Measurements from ENCODE around the gene SDC1. TPM values are rescaled to one million over a fixed set of nuclear protein-coding genes. Genes with fewer than 3 reads are reported as not detected.

The SDC1 gene
- total RNA-seq, 1 donor from 2014 or later = 85.4 TPM

DNA sequence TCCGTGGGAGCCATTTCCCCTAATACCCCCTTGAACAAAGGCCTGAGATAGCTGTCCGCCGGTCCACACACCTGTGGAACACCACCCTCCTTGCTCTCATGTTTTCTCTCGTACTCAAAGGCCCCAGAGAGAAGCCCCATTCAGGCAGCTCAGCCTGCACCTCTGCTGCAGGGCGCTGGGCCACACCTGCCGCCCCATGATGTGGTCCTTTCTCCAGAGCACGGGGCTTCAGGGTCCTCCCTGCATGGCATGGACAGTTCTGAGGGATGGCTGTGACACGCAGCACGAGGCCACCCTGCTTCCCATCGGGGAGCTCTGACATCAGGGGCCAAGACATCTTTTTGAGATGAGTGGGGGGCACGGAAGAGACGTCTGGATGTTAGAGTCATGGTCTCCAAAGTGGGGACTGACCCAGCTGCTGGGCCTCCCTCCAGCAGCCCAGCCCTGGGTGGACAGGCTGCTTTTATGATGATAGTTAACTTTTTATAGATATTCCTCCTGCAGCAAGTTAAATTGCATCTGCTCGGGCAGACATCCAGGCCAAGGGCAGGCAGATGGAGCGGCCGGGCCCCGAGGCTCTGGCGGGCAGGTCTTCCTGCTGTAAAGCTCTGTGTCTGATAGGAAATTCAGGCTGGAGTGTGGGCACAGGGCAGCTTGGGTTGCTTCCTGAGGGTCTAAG is 56.7 kb downstream of the SDC1 start:
- Mint-ChIP-seq H3K9me3 (no peaks in the 10 kb centered on the region), H3K36me3 (ENCODE audit: low read depth) (no peaks in the 10 kb centered on the region), H3K4me3 (no peak overlapping the region), H3K27me3 (ENCODE audit: low read depth) (no peaks in the 10 kb centered on the region), H3K4me1 (peaks cover 17% of the 10 kb centered on the region), H3K27ac (ENCODE audit: unreplicated experiment) (peak overlapping the region; percentile 61)
- TF ChIP-seq, protein P1, sequence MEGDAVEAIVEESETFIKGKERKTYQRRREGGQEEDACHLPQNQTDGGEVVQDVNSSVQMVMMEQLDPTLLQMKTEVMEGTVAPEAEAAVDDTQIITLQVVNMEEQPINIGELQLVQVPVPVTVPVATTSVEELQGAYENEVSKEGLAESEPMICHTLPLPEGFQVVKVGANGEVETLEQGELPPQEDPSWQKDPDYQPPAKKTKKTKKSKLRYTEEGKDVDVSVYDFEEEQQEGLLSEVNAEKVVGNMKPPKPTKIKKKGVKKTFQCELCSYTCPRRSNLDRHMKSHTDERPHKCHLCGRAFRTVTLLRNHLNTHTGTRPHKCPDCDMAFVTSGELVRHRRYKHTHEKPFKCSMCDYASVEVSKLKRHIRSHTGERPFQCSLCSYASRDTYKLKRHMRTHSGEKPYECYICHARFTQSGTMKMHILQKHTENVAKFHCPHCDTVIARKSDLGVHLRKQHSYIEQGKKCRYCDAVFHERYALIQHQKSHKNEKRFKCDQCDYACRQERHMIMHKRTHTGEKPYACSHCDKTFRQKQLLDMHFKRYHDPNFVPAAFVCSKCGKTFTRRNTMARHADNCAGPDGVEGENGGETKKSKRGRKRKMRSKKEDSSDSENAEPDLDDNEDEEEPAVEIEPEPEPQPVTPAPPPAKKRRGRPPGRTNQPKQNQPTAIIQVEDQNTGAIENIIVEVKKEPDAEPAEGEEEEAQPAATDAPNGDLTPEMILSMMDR (conservative IDR thresholded peaks at IDR 0.05) = no peak
- no peak for DNase-seq (ENCODE audit: low read depth, low spot score)

DNA sequence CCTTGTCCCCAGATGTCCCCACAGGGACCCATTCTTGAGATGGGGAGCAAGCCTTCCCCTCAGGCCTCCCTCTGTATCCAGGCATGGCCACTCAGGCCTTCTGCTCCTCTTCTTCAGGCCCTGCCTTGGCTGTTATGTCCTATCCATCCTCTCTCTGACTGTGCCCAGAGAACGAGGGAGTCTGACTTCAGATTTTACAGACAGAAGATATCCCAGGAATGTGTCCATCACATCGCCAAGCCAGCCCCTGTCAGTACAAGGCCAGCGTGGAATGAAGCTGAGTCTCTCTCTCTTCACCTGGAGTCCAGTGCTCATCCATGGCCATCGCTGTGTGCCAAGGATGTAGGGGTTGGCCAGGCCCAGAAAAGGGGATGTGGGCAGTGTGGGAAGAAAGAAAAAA is 57.6 kb downstream of the SDC1 start:
- Mint-ChIP-seq H3K4me1 (peaks cover 11% of the 10 kb centered on the region), H3K27ac (ENCODE audit: unreplicated experiment) (no peak overlapping the region), H3K27me3 (ENCODE audit: low read depth) (peaks cover 3% of the 10 kb centered on the region), H3K36me3 (ENCODE audit: low read depth) (no peaks in the 10 kb centered on the region), H3K4me3 (no peak overlapping the region), H3K9me3 (no peaks in the 10 kb centered on the region)
- TF ChIP-seq, protein P1 (conservative IDR thresholded peaks at IDR 0.05) = no peak
- no peak for DNase-seq (ENCODE audit: low read depth, low spot score)

DNA sequence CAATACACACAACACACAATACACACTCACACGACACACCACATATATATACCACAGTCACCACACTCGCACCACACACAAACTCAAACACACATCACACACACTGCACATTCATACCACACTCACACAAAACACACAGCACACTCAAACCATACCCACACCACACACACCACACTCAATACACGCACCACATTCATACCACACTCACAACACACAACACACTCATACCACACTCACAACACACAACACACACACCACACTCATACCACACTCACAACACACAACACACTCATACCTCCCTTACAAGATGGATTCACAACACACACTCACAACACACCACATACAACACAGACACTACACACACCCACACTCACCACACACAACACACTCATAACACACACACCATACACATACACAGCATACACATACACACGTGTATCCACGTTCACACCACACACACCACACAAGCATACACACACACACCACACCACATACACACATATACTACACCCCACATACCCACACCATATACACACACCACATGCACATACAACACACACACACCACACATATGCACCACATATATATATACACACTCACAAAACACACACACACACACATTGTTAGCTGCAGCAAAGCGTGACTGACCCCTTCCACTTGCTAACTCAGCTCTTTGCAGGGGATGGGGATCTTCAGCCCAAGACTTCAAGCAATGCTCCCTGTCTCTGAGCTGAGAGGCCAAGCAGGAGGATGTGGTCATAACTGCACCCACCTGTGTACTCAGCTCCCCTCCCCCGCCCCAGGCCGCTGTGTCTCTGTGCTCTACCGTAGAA is 59.0 kb downstream of the SDC1 start:
- Mint-ChIP-seq H3K4me3 (no peak overlapping the region), H3K36me3 (ENCODE audit: low read depth) (no peaks in the 10 kb centered on the region), H3K4me1 (peaks cover 8% of the 10 kb centered on the region), H3K9me3 (no peaks in the 10 kb centered on the region), H3K27ac (ENCODE audit: unreplicated experiment) (no peak overlapping the region), H3K27me3 (ENCODE audit: low read depth) (peaks cover 5% of the 10 kb centered on the region)
- no peak for DNase-seq (ENCODE audit: low read depth, low spot score)
- TF ChIP-seq, protein P1 (conservative IDR thresholded peaks at IDR 0.05) = no peak

DNA sequence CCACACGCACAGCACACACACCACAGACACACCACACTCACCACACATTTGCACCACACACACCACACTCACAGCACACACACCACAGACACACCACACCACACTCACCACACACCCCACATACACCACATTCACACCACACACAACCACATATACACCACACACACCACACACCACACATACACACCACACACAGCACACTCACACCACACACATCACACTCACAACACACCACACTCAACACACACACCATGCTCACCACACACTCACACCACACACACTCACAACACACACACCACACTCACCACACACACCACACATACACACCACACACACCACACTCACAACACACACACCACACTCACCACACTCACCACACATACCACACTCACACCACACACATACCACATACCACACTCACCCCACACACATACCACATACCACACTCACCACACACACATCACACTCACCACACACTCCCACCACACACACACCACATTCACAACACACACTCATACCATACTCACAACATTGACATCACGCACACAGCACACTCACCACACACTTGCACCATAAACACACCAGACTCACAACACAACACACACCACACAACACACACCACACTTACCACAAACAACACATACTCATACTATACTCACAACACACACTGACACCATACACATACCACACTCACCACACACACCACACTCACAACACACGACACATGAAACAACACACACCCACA is 60.0 kb downstream of the SDC1 start:
- H3K9me3 Mint-ChIP-seq = no peaks in the 10 kb centered on the region
- no peak overlapping the region for H3K27ac Mint-ChIP-seq (ENCODE audit: unreplicated experiment)
- H3K4me3 Mint-ChIP-seq = no peak overlapping the region
- DNase-seq (ENCODE audit: low read depth, low spot score) = no peak
- H3K4me1 Mint-ChIP-seq = peaks cover under 1% of the 10 kb centered on the region
- no peaks in the 10 kb centered on the region for H3K36me3 Mint-ChIP-seq (ENCODE audit: low read depth)
- H3K27me3 Mint-ChIP-seq (ENCODE audit: low read depth) = peaks cover 5% of the 10 kb centered on the region
- TF ChIP-seq, protein P1 (conservative IDR thresholded peaks at IDR 0.05) = no peak

DNA sequence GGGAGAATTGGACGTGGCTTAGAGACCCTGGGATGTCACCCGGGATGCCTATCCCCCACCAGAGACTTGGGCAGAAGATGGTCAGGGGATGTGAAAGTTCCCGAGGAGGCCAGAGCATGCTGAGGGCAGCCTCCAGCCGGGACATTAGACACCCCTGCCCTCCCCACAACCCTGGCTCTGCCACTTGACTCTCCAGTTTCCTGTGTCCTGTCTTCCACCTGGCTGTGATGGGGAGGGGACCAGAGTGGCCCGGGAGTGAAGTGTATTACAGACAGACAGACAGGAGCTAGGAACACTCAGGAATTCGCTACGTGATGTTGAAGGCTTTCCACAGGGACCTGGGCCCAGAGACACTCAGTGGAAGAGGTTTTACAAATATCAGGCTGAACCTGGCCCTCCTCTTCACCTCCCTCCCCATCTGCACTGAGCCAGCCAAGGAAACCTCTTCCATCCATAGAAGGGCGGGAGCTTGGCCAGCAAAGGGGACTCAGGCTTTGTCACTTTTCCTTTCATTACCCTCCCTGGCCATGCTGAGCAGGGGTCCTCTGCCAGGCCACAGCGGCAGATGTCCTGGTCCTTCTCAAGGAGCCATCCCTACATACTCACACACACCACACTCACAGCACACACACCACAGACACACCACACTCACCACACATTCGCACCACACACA is 60.7 kb downstream of the SDC1 start:
- no peaks in the 10 kb centered on the region for H3K4me1 Mint-ChIP-seq
- TF ChIP-seq, protein P1 (conservative IDR thresholded peaks at IDR 0.05) = no peak
- no peak for DNase-seq (ENCODE audit: low read depth, low spot score)
- H3K4me3 Mint-ChIP-seq = no peak overlapping the region
- peaks cover 5% of the 10 kb centered on the region for H3K9me3 Mint-ChIP-seq
- H3K27me3 Mint-ChIP-seq (ENCODE audit: low read depth) = peaks cover 5% of the 10 kb centered on the region
- no peak overlapping the region for H3K27ac Mint-ChIP-seq (ENCODE audit: unreplicated experiment)
- H3K36me3 Mint-ChIP-seq (ENCODE audit: low read depth) = peaks cover 3% of the 10 kb centered on the region
